Articular chondrocyte of knee joint (primary cell): ENCODE measurements around the gene FAM184B. TPM values are rescaled to one million over a fixed set of nuclear protein-coding genes. Genes with fewer than 3 reads are reported as not detected.

Experiments used
- total RNA-seq: library from RNA; depleted of rRNA; stranded (reverse); fragments of >200 nt; gene quantifications from 2 replicates; pipeline ENCODE4 v1.2.3, GENCODE V29; 2012

FAM184B gene
- not detected in 2 replicates for total RNA-seq

DNA sequence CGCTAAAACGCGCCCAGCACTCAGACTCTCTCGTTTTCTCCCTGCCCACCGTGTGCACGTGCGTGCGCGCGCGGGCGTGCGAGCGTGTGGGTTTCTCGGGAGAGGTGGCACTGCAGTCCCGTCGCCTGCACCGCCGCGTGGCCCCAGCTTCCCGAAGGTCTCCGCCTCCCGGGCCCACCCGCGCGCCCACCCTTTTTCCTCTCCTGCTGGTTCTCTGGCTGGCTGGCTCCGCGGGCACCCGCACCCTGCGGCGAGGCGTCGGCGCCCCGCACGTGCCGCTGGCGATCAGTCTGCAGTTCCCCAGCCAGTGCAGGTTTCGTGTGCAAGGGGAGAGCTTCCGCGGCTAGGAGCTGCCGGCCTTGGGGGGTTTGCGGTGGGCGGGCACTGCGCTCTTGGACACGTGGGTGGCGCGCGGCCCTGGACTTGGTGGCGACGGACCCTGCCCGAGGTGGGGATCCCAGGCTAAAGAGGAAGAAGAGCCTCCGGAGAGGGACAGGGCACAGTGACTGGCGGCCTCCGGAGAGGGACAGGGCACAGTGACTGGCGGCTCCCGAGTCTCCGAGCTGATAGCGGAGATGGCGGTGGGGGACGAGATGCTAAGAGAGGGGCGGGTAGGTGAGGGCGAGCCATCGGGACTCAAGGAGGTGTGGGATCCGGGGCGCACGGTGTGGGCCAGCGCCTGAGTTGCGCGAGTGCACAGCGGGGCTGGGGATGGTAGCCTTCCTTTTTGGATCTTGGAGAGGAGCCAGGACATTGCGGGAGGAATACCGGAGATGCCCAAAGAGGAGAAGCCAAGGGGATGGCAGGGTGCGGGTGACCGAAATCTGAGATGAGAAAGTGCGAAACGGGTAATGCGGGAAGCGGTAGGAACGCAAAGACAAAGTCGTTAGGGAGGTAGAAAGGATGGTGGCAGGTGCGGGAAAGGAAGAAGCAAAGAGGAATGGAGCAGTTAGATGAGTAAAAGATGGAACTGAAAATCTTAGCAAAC, at the start of gene FAM184B:
FAM184B (minus strand) TSS at position 322 of the 988 bp plus-strand sequence. CDS start 322 bp downstream, outside the sequence.

DNA sequence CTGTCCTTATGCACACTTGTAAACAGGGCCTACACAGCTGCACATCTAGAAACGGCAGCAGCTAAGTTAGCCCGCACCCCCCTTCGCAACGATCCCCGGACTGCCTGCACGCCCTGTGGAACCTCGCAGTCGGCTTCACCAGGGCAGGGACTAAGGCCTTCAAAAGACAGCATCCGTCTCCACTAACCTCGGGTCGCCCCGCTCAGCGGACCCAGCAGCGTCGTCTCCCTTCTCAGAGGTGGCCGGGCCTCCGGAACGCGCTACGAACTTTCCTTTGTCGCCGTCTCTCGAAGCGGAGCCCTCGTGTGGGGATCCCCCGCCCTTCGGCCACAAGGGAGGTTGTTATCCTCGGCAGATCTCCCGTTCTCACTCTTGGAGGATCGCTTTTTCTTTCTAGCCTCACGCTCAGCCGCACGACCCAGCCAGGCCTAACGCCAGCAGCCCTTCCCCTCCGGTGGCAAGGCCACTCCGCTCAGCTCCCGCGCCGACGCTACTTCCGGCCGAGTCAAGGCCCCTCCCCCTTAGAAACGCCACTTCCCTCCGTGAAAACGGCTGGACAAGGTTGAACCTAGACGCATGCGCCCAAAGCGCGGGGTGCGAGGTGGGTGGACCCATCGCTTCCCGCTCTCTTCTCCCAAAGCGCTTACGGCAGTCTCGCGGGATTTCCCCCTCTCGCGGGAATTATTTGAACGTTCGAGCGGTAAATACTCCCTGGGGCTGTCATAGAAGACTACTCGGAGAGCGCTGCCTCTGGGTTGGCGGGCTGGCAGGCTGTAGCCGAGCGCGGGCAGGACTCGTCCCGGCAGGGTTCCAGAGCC, 29.0 kb upstream of the FAM184B start, which contains the start of the genes DCAF16 and NCAPG:
DCAF16 (minus strand) TSS at position 498 of the 818 bp plus-strand sequence. CDS start 6,616 bp downstream, outside the sequence.
NCAPG (plus strand) TSS at position 720 of the 818 bp plus-strand sequence. CDS start 99 bp downstream, outside the sequence.

DNA sequence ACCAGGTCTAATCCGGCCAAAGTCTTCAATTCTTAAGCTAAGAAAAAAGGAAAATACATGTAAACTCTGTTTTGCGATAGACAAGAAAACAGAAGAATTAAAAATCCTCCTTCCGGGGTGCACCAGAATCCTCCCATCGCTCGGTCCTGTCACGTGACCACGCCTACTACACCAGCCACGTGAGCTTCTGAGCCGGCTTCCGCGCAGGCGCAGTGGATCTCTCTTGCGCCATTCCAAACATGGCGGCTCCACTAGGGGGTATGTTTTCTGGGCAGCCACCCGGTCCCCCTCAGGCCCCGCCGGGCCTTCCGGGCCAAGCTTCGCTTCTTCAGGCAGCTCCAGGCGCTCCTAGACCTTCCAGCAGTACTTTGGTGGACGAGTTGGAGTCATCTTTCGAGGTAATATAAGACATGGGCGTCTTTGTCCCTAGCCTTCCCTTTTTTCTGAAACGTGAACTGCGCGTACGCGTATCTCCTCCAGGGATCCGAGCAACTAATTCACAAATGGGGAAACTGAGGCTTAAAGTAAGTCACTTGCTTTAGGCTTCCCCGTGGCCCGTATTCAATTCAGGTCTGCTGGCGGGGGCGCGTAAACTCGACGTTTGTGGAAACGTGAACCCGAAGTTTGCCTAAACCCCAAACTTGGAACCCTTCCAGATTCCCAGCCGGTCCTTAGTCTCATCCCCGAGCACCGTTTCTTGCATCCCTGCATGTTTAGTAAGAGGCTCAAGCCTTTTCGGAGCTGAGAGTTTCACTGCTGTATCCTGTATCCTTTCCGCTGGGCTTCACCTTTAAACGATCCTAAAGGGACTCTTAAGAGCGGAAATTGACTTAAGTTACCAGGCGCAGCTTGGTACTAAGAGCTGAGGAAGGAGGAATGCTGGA, 166.8 kb downstream of the FAM184B start, which contains the start of gene MED28:
MED28 (plus strand) TSS at position 226 of the 884 bp plus-strand sequence; CDS start at position 240, 14 bp downstream.

Other genes starting within 250 kb of the FAM184B start
- 79.6 and 97.3 TPM in 2 replicates for gene LAP3, start 204.4 kb downstream of the FAM184B start, total RNA-seq
- 12.6 and 16.7 TPM in 2 replicates for gene MED28, start 167.0 kb downstream of the FAM184B start, total RNA-seq
- 25.6 and 30.6 TPM in 2 replicates for gene DCAF16, start 29.1 kb upstream of the FAM184B start, total RNA-seq
- gene NCAPG, start 29.4 kb upstream of the FAM184B start, total RNA-seq = 14.5 and 29.7 TPM in 2 replicates
- gene LCORL, start 240.1 kb upstream of the FAM184B start, total RNA-seq = 21.0 and 25.7 TPM in 2 replicates